ENCODE results near the gene SEMA6B.

DNA sequence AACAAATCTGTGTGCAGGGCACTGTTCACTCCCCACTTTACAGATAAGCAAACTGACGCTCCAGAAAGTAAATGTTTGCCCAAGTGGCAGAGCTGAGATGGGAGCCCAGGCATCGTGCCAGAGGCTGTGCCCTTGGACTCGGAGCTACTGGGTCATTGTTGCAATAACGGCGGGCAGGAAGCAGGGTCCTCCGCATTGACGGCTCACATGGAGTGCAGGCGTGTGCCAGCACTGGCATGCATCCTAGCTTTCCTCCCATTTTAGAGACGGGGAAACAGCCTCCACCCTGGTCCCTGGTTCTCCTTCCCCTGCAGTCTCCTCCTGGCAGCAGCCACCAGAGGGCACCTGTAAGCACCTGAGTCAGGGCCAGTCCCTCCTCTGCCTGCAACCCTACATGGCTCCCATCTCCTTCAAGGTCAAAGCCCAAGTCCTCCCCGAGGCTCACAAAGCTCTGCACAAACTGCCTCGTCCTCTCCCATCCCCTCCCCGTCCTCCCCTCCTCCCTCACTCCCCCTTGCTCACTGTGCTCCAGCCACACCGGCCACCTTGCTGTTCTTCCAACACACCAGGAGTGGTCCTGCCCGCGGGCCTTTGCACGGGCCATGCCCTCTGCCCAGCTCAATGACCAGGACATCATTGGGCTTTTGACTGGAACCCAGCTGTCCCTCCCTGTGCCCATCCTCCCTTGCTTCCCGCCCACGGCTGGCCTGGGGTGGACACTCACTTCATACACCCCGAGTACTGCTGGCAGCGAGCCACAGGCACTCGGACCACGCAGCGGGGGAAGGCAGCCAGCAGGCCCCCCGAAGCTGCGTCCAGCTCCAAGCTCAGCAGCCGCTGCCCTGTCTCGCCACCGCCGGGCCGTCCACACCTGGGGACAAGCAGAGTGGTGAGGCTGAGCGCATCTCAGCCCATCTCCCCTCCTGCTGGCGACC, 11.9 kb downstream of the SEMA6B start:
- TF ChIP-seq, protein P1, sequence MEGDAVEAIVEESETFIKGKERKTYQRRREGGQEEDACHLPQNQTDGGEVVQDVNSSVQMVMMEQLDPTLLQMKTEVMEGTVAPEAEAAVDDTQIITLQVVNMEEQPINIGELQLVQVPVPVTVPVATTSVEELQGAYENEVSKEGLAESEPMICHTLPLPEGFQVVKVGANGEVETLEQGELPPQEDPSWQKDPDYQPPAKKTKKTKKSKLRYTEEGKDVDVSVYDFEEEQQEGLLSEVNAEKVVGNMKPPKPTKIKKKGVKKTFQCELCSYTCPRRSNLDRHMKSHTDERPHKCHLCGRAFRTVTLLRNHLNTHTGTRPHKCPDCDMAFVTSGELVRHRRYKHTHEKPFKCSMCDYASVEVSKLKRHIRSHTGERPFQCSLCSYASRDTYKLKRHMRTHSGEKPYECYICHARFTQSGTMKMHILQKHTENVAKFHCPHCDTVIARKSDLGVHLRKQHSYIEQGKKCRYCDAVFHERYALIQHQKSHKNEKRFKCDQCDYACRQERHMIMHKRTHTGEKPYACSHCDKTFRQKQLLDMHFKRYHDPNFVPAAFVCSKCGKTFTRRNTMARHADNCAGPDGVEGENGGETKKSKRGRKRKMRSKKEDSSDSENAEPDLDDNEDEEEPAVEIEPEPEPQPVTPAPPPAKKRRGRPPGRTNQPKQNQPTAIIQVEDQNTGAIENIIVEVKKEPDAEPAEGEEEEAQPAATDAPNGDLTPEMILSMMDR (IDR thresholded peaks at IDR 0.05; ENCODE audit: insufficient read depth, low read length, poor library complexity, severe bottlenecking), result no peak
- no peak for TF ChIP-seq EZH2phosphoT487 (conservative IDR thresholded peaks at IDR 0.05; ENCODE audit: low read length)
